GM18951 (cell line): ENCODE data around the gene LRP2BP.
"Not testable (repeated sequence)": the region's sequence is repeated elsewhere in the genome, so short reads cannot be mapped to it uniquely, and the experiment has no call there.

ENCODE experiments used
- POLR2A ChIP-seq: IDR thresholded peaks from 4 replicates; pipeline ENCODE4 v1.6.1; 2011; ENCODE audit warnings: mild to moderate bottlenecking; ENCODE audit not compliant: insufficient read length, insufficient read depth; ENCODE audit errors: extremely low read depth
- in situ Hi-C: fragments of 300-500 bp; cut with MboI; formaldehyde crosslinking; loops from one replicate; pipeline ENCODE4 v1.12.0; 2022; ENCODE audit warnings: low sequenced_read_pairs, mixed read lengths, inconsistent platforms; ENCODE audit not compliant: unreplicated experiment

Gene LRP2BP

DNA sequence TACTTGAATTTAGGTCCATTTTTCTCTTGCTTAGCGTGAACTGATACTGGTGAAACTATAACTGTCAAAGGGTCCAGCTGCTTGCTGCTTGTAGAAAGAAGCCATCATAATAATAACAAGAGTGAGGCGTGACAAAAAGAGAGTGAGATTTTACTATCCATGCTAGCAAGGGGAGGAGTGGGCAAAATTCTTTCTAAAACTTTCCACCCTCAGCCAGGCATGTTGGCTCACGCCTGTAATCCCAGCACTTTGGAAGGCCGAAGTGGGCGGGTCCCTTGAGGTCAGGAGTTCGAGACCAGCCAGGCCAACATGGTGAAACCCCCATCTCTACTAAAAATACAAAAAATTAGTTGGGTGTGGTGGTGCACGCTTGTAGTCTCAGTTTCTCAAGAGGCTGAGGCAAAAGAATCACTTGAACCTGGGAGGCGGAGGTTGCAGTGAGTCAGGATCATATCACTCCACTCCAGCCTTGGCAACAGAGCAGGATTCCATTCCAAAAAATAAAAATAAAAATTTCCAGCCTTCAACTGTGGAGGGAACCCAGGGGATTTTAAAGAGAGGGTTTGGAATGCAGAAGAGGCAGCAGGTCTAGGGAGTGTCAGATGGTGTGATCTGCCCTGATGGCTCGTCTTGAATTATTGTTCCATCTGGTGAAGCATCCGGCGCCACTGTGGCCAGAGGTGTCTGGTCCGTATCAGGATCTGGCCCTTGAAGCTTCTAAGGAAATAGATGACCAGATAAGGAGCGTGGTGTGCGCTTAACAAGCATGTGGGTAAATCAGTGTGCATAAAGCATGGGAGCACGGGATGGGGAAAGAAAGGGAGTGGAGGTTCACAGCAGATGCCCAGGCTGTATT, 51.8 kb downstream of the LRP2BP start:
- in situ Hi-C loops: no loop called here
- TF ChIP-seq POLR2A: no peak

DNA sequence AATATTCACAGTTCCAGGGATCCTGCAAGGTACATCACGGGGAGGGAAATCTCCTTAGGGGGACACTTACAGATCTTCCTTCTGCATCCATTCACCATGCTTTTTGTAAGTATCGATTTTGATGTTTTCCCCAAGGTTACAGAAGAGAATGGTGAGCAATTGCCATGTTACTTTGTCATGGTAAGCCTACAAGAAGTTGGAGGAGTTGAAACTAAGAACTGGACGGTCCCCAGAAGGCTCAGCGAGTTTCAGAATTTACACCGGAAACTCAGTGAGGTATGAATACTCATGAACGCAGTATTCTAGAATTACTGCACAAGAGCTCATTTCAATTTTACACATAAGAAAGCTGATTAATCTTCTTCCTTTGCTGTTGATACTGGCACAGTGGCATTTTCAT, 53.9 kb downstream of the LRP2BP start:
- in situ Hi-C loops: no loop called here
- no peak for TF ChIP-seq POLR2A

DNA sequence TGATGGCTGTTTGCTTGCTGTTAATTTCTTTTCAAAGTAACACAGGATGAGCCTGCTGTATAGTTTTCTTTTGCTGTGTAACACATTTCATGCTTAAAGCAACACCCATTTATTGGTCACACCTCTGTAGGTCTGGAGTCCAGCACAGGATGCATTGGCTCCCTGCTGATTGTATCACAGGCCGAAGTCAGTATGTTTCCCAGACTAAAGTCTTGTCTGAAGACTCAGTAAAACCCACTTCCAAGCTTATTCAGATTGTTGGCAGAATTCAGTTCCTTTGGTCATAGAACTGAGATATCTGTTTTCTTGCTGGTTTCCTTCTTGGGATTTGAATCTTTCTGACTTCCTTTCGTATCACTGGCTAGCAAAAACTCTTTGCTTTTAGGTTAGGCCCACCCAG, 54.3 kb downstream of the LRP2BP start:
- in situ Hi-C loops: no loop called here

DNA sequence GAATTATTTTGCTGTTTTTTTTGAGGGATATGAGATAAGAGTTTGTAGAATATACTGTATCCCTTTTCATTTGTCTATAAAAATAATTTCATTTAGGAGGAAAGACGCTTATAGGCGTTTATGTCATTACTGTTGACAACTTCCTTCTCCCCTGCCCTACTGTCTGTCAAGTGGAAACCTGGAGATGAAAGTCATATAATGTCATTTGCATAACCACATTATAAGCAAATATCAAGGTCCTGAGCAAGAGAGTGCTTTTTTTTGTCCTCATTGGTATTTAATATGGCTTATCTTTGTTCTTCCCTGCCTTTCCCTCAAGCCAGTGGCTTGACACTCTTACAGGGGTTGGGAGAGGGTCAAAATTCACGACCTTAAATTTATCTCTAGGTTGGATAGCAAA, 55.8 kb downstream of the LRP2BP start:
- in situ Hi-C loops: no loop called here
- no peak for TF ChIP-seq POLR2A

More for the DNA sequence above, 54.3 kb downstream of the LRP2BP start:
- TF ChIP-seq POLR2A: no peak

DNA sequence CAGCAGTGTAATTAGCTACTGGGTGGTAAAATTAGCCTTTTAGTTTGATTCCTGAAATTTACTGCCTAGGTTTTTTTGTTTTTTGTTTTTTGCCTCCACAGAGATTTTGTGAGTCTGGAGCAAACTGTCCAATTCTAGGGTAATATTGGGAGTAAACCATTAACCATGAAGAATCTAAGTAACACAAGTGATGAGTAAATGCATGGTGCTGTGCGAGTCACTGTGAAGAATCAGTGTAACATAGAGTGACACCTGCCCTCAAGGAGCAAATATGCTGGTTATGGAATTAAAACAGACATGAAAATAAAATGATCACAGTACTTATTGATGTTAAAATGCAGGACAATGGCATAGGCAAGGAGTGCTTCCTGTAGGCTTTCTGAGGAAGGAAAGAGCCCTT, 60.1 kb downstream of the LRP2BP start:
- TF ChIP-seq POLR2A: no peak
- in situ Hi-C loops: no loop called here

DNA sequence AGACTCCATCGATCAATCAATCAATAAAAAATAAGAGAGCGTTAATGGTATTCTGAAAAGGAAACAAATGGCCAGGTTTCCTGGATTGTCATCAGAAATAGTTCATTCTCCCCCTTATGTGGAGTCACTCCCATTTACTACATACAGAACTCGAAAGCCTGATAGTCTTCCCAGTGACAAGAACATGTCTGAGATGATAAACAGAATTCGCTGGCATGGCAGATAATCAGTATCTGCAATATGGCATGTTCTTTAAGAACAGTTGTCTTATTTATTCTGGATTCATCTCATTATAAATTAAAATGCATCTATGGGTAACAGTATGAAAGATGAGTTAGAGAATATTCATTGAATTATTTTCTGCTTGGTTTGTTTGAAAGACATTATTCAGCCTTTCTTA, 61.4 kb downstream of the LRP2BP start:
- in situ Hi-C loops: no loop called here
- TF ChIP-seq POLR2A: no peak

DNA sequence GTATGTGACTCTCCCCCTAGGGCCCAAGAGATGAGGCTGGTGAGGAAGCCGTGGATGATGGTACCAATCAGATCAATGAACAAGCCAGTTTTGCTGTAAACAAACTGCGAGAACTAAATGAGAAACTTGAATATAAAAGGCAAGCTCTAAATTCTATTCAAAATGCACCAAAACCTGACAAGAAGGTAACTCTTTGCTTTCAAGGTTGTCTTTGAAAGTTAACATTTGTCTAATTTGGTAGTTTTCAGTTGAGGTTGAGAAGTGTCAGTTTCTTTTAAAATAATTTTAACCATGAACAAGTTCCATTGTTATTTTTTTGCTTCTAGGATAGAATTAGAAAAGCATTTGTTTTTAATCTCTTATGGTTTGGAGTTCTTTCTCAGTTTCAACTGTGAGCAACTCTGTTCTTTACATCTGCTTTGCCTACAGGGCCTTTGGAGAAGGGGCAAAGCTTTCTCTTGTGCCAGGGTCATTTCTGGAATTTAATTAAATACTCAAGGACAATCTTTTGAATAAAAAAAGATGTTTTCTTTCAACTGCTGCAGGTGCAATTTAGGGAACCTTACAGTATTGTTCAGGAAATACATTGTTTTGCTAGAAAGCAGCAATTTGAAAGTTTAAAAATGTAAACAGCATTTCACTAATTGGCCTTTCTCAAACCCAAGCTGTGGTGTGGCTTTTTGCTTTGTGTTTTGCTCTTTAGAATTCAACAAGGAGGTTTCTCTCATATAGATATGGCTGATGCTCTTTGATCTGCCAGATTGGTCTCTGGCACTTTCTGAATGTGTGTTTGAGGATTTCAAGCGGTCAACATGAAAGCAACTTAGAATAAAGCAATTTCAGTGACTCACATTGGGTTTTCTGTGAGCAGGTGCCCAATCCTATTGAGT, 62.9 kb downstream of the LRP2BP start:
- TF ChIP-seq POLR2A: no peak
- in situ Hi-C loops: no loop called here

DNA sequence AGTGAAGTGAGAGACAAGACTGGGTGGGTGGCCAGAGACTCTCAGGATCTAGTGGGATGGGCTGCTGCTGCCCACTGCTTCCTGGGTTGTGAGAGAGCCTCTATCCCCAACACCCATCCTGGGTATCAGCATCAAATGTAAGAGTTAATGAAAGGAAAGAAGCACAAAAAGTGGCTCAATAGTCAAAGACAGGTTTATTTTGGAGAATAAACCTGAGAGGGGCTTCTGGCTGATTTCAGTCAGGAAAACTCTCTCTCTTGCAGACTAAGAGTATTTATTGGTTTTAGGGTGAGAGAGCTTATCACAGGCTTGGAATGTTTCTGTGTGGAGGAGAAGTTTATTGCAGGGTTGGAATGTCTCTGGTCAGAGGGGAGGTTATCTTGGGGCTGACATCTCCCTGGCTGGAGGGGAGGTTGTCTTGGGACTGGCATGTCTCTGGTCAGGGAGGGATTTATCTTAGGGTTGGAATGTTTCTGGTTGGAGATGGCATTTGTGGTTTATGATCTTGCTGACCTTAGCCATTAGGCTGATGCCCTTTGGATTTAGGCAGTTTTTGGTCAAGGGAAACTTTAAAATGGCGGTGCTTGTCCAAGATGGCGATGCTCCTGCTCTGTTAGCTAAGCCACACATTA, 65.7 kb downstream of the LRP2BP start:
- in situ Hi-C loops: not testable (repeated sequence)

DNA sequence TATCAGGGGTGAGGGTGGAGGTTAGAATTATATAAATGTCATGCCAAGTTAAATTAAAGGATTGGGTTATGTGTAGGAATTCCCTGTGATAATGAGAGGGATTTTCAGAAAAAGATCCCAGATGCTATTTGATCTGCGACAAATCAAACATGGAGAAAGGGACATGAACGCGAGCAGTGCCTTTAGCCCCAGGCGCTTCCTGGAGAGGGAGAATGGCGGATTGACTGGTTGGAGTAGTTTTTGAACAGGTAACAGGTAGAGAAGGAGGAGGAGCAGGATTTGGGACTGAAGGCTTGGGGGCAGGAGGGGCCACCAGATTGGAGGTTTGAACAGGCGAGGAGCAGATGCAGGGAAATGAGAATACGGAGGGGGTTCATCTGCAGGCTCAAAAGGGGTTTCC, 67.1 kb downstream of the LRP2BP start:
- no peak for TF ChIP-seq POLR2A
- in situ Hi-C loops: no loop called here

DNA sequence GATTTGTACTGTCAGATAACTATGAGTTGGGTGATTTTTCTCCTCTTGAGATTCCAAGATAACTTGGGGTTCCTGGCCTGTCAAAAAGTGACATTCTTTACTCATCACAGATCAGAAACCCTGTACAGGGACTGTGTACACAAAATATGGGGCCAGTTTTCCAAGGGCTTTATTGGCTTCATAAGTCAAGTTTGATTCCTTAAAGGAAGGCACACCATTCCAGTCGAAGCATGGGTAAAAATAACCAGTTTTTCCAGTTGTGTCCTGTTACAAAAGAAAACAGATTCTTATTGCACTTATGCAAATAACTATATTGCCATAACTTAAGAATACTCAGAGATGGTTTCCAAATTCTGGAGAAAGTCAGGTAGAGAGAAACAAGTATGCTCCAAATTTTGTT, 70.0 kb downstream of the LRP2BP start:
- in situ Hi-C loops: not testable (repeated sequence)

DNA sequence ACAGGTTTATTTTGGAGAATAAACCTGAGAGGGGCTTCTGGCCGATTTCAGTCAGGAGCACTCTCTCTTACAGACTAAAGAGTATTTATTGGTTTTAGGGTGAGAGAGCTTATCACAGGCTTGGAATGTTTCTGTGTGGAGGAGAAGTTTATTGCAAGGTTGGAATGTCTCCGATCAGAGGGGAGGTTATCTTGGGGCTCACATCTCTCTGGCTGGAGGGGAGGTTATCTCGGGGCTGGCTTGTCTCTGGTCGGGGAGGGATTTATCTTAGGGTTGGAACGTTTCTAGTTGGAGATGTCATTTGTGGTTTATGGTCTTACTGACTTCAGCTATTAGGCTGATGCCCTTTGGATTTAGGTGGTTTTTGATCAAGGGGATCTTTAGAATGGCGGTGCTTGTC, 71.4 kb downstream of the LRP2BP start:
- in situ Hi-C loops: not testable (repeated sequence)

DNA sequence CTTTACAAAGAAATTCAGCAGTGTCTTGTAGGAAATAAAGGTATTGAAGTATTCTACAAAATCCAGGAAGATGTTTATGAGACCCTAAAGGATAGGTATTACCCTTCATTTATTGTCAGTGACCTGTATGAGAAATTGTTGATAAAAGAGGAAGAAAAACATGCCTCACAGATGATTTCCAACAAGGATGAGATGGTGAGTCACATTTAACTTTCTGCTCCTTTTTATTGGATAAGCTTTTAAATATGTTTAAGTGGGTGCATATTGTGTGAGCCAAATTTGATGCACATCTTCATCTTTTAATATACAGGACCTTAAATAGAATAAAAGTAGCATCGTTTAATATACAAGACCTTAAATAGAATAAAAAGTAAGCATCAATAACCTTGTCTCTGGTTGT, 72.1 kb downstream of the LRP2BP start:
- in situ Hi-C loops: no loop called here
- TF ChIP-seq POLR2A: no peak

DNA sequence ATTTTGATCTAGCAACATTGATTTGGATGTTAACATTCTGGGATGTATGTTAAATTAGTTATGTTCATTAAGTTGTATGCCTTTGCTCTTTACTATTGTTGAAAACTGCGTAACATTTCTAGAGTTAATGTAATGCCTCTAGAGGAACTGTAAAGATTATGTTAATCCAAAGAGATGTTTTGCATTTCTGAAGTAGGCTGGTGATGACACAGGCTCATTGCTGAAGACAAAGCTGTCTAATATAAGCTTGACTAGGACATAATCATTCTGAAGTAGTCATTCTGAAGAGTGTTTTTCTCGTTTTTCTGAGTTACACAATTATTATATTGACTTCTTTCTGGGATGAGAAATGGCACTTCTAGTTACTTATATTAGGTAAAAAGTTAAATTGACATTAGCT, 72.9 kb downstream of the LRP2BP start:
- no peak for TF ChIP-seq POLR2A
- in situ Hi-C loops: no loop called here

DNA sequence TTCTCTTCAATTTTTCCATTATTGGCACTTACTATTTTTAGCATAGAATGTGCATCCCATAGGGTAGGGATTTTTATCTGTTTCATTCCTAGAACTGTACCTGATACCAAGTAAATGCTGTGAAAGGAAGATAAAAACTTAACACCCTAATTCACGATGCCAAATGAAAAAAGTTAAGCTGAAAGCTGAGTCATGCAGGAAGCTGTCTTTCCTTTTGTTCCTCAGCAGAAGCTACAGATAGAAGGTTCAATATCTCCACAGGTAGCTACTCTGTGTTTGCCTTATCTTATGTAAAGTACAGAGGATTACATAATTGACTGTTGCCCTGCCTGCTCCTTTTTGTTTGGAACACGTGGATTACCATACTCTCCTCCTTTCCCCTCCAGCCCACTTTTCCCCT, 77.0 kb downstream of the LRP2BP start:
- in situ Hi-C loops: no loop called here
- no peak for TF ChIP-seq POLR2A
